Liver (tissue), 3 donors: ENCODE results near the gene UQCC3.

Experiments used
- RAD21 ChIP-seq, 2 donors: IDR thresholded peaks; 2 replicates each; pipeline ENCODE4 v1.6.1; 2016; ENCODE audit warnings: antibody characterized with exemption in 2 of 2, mild to moderate bottlenecking in 2 of 2
- TF ChIP-seq, protein P1 (sequence below): fragments of 150-350 bp; IDR thresholded peaks from 2 replicates; pipeline ENCODE4 v1.5.1; 2017; ENCODE audit warnings: improper control_type of control experiment, low read depth, low read length; ENCODE audit not compliant: missing input control
- TF ChIP-seq, protein P2 (sequence below): IDR thresholded peaks from 2 replicates; pipeline ENCODE4 v1.6.1; 2016; ENCODE audit warnings: antibody characterized with exemption, mild to moderate bottlenecking
- donor health status: healthy.
- donor health status: healthy.

DNA sequence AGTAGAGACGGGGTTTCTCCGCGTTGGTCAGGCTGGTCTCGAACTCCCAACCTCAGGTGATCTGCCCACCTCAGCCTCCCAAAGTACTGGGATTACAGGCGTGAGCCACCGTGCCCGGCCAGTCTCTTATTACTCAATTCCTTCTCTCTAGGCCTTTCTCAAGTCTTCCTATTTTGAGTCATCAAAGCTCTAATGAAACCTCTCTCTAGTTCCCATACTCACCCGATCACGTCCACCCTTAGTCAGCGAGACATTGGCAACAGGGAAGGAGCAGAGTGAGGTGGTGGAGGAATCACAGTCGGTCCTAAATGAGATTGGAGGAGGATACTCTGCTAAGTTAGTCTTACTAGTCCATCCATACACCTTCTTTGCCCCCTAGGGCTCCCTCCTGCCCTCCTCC is 30.8 kb downstream of the UQCC3 start:
- TF ChIP-seq, protein P1, sequence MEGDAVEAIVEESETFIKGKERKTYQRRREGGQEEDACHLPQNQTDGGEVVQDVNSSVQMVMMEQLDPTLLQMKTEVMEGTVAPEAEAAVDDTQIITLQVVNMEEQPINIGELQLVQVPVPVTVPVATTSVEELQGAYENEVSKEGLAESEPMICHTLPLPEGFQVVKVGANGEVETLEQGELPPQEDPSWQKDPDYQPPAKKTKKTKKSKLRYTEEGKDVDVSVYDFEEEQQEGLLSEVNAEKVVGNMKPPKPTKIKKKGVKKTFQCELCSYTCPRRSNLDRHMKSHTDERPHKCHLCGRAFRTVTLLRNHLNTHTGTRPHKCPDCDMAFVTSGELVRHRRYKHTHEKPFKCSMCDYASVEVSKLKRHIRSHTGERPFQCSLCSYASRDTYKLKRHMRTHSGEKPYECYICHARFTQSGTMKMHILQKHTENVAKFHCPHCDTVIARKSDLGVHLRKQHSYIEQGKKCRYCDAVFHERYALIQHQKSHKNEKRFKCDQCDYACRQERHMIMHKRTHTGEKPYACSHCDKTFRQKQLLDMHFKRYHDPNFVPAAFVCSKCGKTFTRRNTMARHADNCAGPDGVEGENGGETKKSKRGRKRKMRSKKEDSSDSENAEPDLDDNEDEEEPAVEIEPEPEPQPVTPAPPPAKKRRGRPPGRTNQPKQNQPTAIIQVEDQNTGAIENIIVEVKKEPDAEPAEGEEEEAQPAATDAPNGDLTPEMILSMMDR = no peak
- TF ChIP-seq, protein P2, sequence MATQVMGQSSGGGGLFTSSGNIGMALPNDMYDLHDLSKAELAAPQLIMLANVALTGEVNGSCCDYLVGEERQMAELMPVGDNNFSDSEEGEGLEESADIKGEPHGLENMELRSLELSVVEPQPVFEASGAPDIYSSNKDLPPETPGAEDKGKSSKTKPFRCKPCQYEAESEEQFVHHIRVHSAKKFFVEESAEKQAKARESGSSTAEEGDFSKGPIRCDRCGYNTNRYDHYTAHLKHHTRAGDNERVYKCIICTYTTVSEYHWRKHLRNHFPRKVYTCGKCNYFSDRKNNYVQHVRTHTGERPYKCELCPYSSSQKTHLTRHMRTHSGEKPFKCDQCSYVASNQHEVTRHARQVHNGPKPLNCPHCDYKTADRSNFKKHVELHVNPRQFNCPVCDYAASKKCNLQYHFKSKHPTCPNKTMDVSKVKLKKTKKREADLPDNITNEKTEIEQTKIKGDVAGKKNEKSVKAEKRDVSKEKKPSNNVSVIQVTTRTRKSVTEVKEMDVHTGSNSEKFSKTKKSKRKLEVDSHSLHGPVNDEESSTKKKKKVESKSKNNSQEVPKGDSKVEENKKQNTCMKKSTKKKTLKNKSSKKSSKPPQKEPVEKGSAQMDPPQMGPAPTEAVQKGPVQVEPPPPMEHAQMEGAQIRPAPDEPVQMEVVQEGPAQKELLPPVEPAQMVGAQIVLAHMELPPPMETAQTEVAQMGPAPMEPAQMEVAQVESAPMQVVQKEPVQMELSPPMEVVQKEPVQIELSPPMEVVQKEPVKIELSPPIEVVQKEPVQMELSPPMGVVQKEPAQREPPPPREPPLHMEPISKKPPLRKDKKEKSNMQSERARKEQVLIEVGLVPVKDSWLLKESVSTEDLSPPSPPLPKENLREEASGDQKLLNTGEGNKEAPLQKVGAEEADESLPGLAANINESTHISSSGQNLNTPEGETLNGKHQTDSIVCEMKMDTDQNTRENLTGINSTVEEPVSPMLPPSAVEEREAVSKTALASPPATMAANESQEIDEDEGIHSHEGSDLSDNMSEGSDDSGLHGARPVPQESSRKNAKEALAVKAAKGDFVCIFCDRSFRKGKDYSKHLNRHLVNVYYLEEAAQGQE = no peak
- no peak for TF ChIP-seq RAD21 (IDR thresholded peaks at IDR 0.05)
